K562 (cell line): ENCODE data around the gene KLC1. TPM values are rescaled to one million over a fixed set of nuclear protein-coding genes. Genes with fewer than 3 reads are reported as not detected.

Source experiments
- ATAC-seq: fragments of 200-7000 bp; cut with Tn5 transposase; 3 replicates; pipeline ENCODE4 v1.9.1; 2020; ENCODE audit warnings: moderate library complexity
- BruUV-seq: library from RNA; stranded (reverse); fragments of 400-500 nt; replicated peaks from 2 replicates; lab custom pipeline; 2021; lab: Mats Ljungman, UMichigan
- CTCF ChIA-PET: fragments of 300-600 bp; formaldehyde crosslinking; extraction: SDS; loops from one replicate; lab custom pipeline; 2021; ENCODE audit warnings: low intra/inter-chr PET ratio; lab: Yijun Ruan, JAX
- POLR2A ChIA-PET: fragments of 300-600, 350-650 bp; sonication (Branson Sonifier 250); formaldehyde crosslinking; extraction: SDS; loops from one replicate; lab custom pipeline; 2021; ENCODE audit warnings: antibody characterized with exemption, inconsistent platforms; lab: Yijun Ruan, JAX
- DNase-seq, 4 experiments: peaks; one replicate each; pipeline versions ENCODE4 v3.0.0 to v3.0.0-alpha.2; 2011 to 2018; ENCODE audit warnings: low spot score in 3 of 4, mixed read lengths in 3 of 4; ENCODE audit errors: extremely low read depth in 1 of 4
- FAIRE-seq: peaks from 2 replicates; lab custom pipeline; 2011; peaks lifted over from hg19 to GRCh38; lab: Jason Lieb, UNC
- H2AFZ ChIP-seq: 2 replicates; pipeline ENCODE4 v1.6.0; 2011; ENCODE audit warnings: low read depth, low read length, control low read depth, inconsistent platforms
- H3K27ac ChIP-seq: fragments of 200-600 bp; 3 replicates; pipeline ENCODE4 v1.8.0; 2011; ENCODE audit warnings: low read depth, mild to moderate bottlenecking, control low read depth, inconsistent platforms, low read length, moderate library complexity, mixed read lengths; ENCODE audit errors: extremely low read depth
- H3K27me3 ChIP-seq, 2 experiments: fragments of 300-600 bp in 1 of 2; 2 replicates in 1 of 2; 3 replicates in 1 of 2; pipeline versions ENCODE4 v1.6.0 to v1.8.0; 2011; ENCODE audit warnings: inconsistent platforms in 2 of 2, low read length in 2 of 2, mild to moderate bottlenecking in 1 of 2, mixed read lengths in 1 of 2, moderate library complexity in 1 of 2; ENCODE audit not compliant: control insufficient read depth in 2 of 2, insufficient read depth in 2 of 2
- H3K36me3 ChIP-seq: fragments of 300-600 bp; 3 replicates; pipeline ENCODE4 v1.8.0; 2011; ENCODE audit warnings: mild to moderate bottlenecking, low read length, inconsistent platforms; ENCODE audit not compliant: control insufficient read depth, insufficient read depth
- H3K4me1 ChIP-seq, 2 experiments: fragments of 200-600 bp in 1 of 2; replicated peaks in 1 of 2; 2 replicates in 1 of 2; 3 replicates in 1 of 2; pipeline versions ENCODE4 v1.5.1 to v1.8.0; 2011; ENCODE audit warnings: inconsistent platforms in 2 of 2, low read length in 2 of 2, mild to moderate bottlenecking in 1 of 2, mixed read lengths in 1 of 2, moderate library complexity in 1 of 2; ENCODE audit not compliant: control insufficient read depth in 2 of 2, insufficient read depth in 2 of 2
- H3K4me2 ChIP-seq: 2 replicates; pipeline ENCODE4 v1.6.1; 2011; ENCODE audit warnings: low read length, control low read depth, inconsistent platforms, mixed read lengths; ENCODE audit not compliant: insufficient read depth
- H3K4me3 ChIP-seq: fragments of 200-600 bp; sonication (generic), shearing (Covaris generic); 2 replicates; pipeline ENCODE4 v1.5.1; 2016; ENCODE audit warnings: control low read depth, inconsistent platforms
- H3K79me2 ChIP-seq: fragments of 200-600 bp; 3 replicates; pipeline ENCODE4 v1.8.0; 2011; ENCODE audit warnings: low read length, inconsistent platforms; ENCODE audit not compliant: control insufficient read depth, insufficient read depth
- H3K9ac ChIP-seq, 2 experiments: 2 replicates each; pipeline versions ENCODE4 v1.6.0 to v1.6.1; 2011; ENCODE audit warnings: low read depth in 2 of 2, low read length in 2 of 2, control low read depth in 1 of 2, inconsistent platforms in 1 of 2, mild to moderate bottlenecking in 1 of 2, mixed read lengths in 1 of 2; ENCODE audit not compliant: insufficient read depth in 1 of 2
- H3K9me1 ChIP-seq: one replicate; pipeline ENCODE4 v1.6.0; 2011; ENCODE audit warnings: inconsistent platforms, mild to moderate bottlenecking, low read length, moderate library complexity; ENCODE audit not compliant: control insufficient read depth, insufficient read depth
- H3K9me3 ChIP-seq: replicated peaks from 2 replicates; pipeline ENCODE4 v1.5.1; 2011; ENCODE audit warnings: low read depth, low read length, inconsistent platforms; ENCODE audit not compliant: control insufficient read depth, insufficient read depth
- H4K20me1 ChIP-seq: replicated peaks from 2 replicates; pipeline ENCODE4 v1.6.1; 2011; ENCODE audit warnings: low read length, inconsistent platforms, mixed read lengths; ENCODE audit not compliant: control insufficient read depth, insufficient read depth
- BMI1 ChIP-seq: fragments of 150-350 bp; IDR thresholded peaks from 2 replicates; pipeline ENCODE4 v1.6.1; 2014; ENCODE audit warnings: low read length
- IRF9 ChIP-seq: fragments of 450-650 bp; IDR thresholded peaks from 2 replicates; pipeline ENCODE4 v1.6.1; 2016; ENCODE audit warnings: missing biosample characterization, missing genetic modification characterization
- LEF1 ChIP-seq: fragments of 450-650 bp; IDR thresholded peaks from 2 replicates; pipeline ENCODE4 v1.6.1; 2016; ENCODE audit warnings: mild to moderate bottlenecking
- PHF8 ChIP-seq: fragments of 200-600 bp; sonication (generic); IDR thresholded peaks from 2 replicates; pipeline ENCODE4 v1.6.1; 2012; ENCODE audit warnings: mixed run types, mild to moderate bottlenecking, inconsistent platforms, low read length, moderate library complexity, borderline replicate concordance
- PRPF4 ChIP-seq: fragments of 200-400 bp; formaldehyde crosslinking; IDR thresholded peaks from one replicate; pipeline ENCODE4 v1.6.1; 2017; ENCODE audit warnings: low read length, low read depth, mild to moderate bottlenecking; ENCODE audit not compliant: insufficient read depth, poor library complexity, severe bottlenecking
- TAF15 ChIP-seq: fragments of 200-400 bp; formaldehyde crosslinking; IDR thresholded peaks from 2 replicates; pipeline ENCODE4 v1.6.1; 2017; ENCODE audit warnings: mild to moderate bottlenecking, low read depth, low read length, moderate library complexity
- ZFP91 ChIP-seq: sonication (generic); formaldehyde crosslinking; IDR thresholded peaks from 2 replicates; pipeline ENCODE4 v1.8.0; 2022; ENCODE audit warnings: mild to moderate bottlenecking, missing genetic modification reagents
- ZNF124 ChIP-seq: sonication (generic); formaldehyde crosslinking; IDR thresholded peaks from 2 replicates; pipeline ENCODE4 v1.8.1; 2022; ENCODE audit warnings: missing genetic modification reagents
- ZNF347 ChIP-seq: fragments of 450-650 bp; formaldehyde crosslinking; IDR thresholded peaks from 2 replicates; pipeline ENCODE4 v1.4.0; 2020; ENCODE audit warnings: low read depth, mild to moderate bottlenecking, moderate library complexity
- ZNF445 ChIP-seq: fragments of 250-450 bp; sonication (Bioruptor Pico); IDR thresholded peaks from 2 replicates; pipeline ENCODE4 v1.4.0; 2020; ENCODE audit warnings: low read depth, mild to moderate bottlenecking, moderate library complexity
- ZNF668 ChIP-seq: fragments of 250-450 bp; sonication (Bioruptor Pico); IDR thresholded peaks from 2 replicates; pipeline ENCODE4 v1.8.0; 2022; ENCODE audit warnings: mild to moderate bottlenecking, inconsistent platforms
- WGBS: fragments of 100-300 bp; shearing (Covaris generic); methylation state at CpG from one replicate; pipeline ENCODE4 v1.1.6; 2016; ENCODE audit warnings: low coverage, mixed read lengths; ENCODE audit not compliant: insufficient coverage; ENCODE audit errors: missing lambda C conversion rate; 5-methylcytosine and 5-hydroxymethylcytosine counted together
- in situ Hi-C: fragments of 300-500 bp; cut with MboI; formaldehyde crosslinking; loops from 4 replicates; pipeline ENCODE4 v1.15.0; 2018; ENCODE audit warnings: inconsistent platforms, mixed read lengths
- intact Hi-C: fragments of 100-400 bp; cut with micrococcal nuclease; formaldehyde crosslinking; loops from 2 replicates; pipeline ENCODE4 v1.14.2; 2022
- polyA plus RNA-seq, 8 experiments: library from polyadenylated mRNA; depleted of rRNA in 4 of 8; stranded (reverse) in 5 of 8; unstranded in 3 of 8; fragments of >200 nt; fragmentation: Nextera tagmentation in 2 of 8; fragmentation: Illumina TruSeq in 1 of 8; extraction: Ambion mirVana in 2 of 8; extraction: Trizol in 1 of 8; gene quantifications; 2 replicates each; pipeline versions ENCODE4 v1.2.1 to v1.2.3, GENCODE V29; 2011 to 2014; ENCODE audit warnings: inconsistent platforms in 1 of 8, missing spikeins in 1 of 8
- total RNA-seq, 7 experiments: library from RNA; depleted of rRNA in 6 of 7; stranded (reverse); fragments of >200 nt in 6 of 7; fragmentation: Illumina TruSeq in 2 of 7; extraction: Trizol in 2 of 7; gene quantifications; 2 replicates each; pipeline versions ENCODE4 v1.2.1 to v1.2.3, GENCODE V29; 2011 to 2021; ENCODE audit warnings: low replicate concordance in 1 of 7

The KLC1 gene
- total and polyA plus RNA-seq, 9 of the 15 experiments (the other 6 are each of a cell fraction or from before 2014, with no cell fraction given), result 4.9 to 134 (median 54.8) TPM

GRCh38 chr14:103734081-103734888, 105.3 kb downstream of the KLC1 start (continued):
- no peak for TF ChIP-seq PRPF4
- no peak for TF ChIP-seq ZNF668 (CRISPR knock-in tag)
- TF ChIP-seq IRF9 (tag), result no peak
- TF ChIP-seq ZNF347 (CRISPR knock-in tag), result no peak
- TF ChIP-seq LEF1, result no peak
- no peak for TF ChIP-seq PHF8

GRCh38 chr14:103735022-103735421, 106.0 kb downstream of the KLC1 start:
- no peak for FAIRE-seq
- CTCF ChIA-PET, result no interaction called here
- H3K9ac ChIP-seq, result no peak overlapping the region
- TF ChIP-seq TAF15 (no peak), ZNF445 (CRISPR knock-in tag) (no peak), ZNF124 (no peak), BMI1 (no peak), ZFP91 (no peak)

More at GRCh38 chr14:103735022-103735421, 106.0 kb downstream of the KLC1 start:
- ATAC-seq (no peak), DNase-seq (no peak)
- Histone ChIP-seq H3K9me1 (no peaks in the 10 kb centered on the region), H3K79me2 (no peaks in the 10 kb centered on the region), H2AFZ (no peak overlapping the region), H3K9me3 (no peaks in the 10 kb centered on the region), H3K27me3 (peaks cover 0 to 8% of the 10 kb centered on the region in 2 experiments; a peak in 1 of 5 replicates), H3K4me2 (no peak overlapping the region), H3K27ac (no peak overlapping the region), H3K4me3 (no peak overlapping the region), H4K20me1 (no peaks in the 10 kb centered on the region), H3K4me1 (peaks cover 7 to 29% of the 10 kb centered on the region in 2 experiments; a peak in 4 of 5 replicates), H3K36me3 (peaks cover 28% of the 10 kb centered on the region; the same call in 2 of the 3 replicates)
- in situ Hi-C loops, result no loop called here
- WGBS, result 87% methylated on average over 10 of the region's 12 CpGs
- POLR2A ChIA-PET, result interaction anchor here (0.5 to 1.0 kb wide), 5 partner anchors 10 to 259 kb away, joined by 3 to 4 read pairs (median 3); no protein-coding TSS in a partner anchor
- BruUV-seq, result no TSS peak
- intact Hi-C loops, result no loop called here
